OCI-LY3 (cell line): ENCODE results near the gene HPCAL1.

Source experiments
- CTCF ChIP-seq: fragments of 200-600, 300-600 bp; sonication (generic); IDR thresholded peaks from 2 replicates; pipeline ENCODE4 v1.5.1; 2014; ENCODE audit warnings: antibody characterized with exemption, low read length, low read depth
- EZH2phosphoT487 ChIP-seq: fragments of 200-600 bp; shearing (Covaris generic); IDR thresholded peaks from 2 replicates; pipeline ENCODE4 v1.6.1; 2018; ENCODE audit warnings: antibody characterized with exemption, mixed run types, low read depth

- TF ChIP-seq CTCF = no peak
- no peak for TF ChIP-seq EZH2phosphoT487
These were observed 23.5 kb downstream of the HPCAL1 start for GRCh38 chr2:10326151-10326616.
